Occipital lobe (tissue), 2 donors: ENCODE data around the gene YLPM1. TPM values are rescaled to one million over a fixed set of nuclear protein-coding genes. Genes with fewer than 3 reads are reported as not detected.
A peak's percentile ranks its signal among the peaks of the same experiment; 100 is the strongest.

ENCODE experiments used
- DNase-seq: peaks from one replicate; lab custom pipeline; 2025; lab: John Stamatoyannopoulos, UW
- total RNA-seq: library from RNA; depleted of rRNA; stranded (reverse); fragments of >200 nt; gene quantifications from one replicate; pipeline ENCODE4 v1.2.3, GENCODE V29; 2014

YLPM1 gene
- total RNA-seq, 1 donor from 2014 or later = 79.4 TPM

DNA sequence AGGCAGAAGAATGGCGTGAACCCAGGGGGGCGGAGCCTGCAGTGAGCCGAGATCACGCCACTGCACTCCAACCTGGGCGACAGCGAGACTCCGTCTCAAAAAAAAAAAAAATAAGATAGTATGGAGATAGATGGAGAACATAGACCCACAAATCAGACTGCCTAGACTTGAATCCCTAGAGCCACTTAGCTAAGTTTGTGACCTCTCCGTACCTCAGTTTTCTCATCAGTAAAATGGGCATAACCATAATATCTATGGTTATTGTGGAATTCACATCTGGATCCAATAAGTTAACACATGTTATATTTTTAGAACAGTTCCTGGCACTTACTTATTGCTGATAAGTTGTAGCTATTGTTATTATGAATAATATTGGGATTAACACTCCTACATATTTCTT is 105.6 kb downstream of the YLPM1 start:
- no peak for DNase-seq

DNA sequence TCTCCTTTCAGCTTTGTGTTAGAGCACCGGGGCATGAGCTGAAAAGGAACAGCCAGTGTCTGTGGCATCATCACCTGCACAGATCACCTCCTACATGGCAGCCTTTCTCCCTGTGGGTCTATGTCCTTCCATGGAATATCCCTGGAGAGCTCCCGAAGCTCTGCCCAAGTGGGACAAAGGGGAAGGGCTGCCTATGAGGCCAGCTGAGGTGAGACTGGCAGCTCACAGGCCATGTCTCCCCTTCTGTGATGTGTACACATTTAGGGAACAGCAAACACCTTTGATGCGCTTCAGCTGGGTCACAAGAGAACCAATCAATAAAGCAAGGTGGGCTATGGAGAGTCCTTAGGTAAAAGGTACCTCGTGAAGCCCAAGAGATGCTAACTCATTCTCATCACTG is 108.7 kb downstream of the YLPM1 start:
- no peak for DNase-seq

DNA sequence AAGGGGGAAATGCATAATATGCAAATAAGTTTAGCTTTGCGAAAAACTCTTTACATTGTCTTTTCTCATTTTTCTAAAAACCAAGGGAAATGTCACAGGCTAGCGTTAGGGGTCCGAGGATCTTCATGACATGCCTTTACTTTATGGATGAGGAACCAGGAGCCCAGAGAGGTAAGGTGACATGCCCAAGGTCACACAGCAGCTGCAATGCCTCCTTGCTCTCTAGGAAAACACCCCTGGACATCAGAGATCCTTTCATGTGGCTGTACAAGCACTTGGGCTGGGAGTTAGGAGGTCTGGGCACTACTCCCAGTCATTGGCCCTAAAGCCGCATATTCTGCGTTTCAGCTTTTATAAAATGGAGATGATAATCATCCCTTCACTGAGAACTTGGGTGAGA is 112.1 kb downstream of the YLPM1 start:
- DNase-seq = no peak

DNA sequence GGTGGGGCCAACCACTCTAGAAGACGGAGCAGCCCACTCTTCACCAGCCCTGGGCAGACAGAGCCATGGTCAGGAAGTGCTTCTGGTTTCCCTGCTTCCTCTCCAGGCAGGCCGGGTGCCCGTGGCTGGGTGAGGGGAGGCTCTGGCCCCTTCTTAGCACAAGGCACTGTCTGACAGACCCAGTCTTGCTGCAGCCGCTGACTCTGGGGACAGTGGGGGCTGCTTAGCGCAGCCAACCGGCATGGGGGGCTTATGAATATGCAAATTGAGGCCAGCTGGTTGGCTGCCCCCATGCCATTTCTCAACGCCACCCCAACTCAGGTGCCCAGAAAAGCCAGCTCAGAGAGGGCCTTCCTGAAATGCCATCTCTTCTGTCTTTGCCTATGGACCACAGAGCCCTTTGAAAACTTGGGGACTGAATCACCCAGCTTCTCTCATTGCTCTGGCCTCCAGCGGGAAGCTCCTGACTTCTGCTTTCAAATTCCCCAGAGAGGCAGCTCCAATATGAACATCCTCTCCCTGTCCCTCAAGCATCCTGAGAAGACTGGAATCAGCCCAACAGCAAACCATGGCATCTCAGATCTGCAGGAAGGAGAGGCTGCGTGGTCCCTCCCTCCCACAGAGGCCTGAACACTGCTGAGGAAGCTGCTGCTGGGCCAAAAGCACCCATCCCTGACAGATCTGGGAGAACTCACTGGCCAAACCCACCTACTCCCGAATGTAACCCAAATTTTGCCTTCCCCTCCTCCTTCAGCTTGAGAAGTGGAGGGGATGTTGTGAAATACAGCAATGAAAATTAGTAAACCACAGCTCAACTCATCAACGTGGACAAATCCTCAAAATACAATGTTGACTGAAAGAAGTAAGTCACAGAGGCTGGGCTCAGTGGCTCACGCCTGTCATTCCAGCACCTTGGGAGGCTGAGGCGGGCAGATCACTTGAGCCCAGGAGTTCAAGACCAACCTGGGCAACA is 113.1 kb downstream of the YLPM1 start, which contains the start of gene PROX2:
TSS of gene PROX2 (minus strand) at position 205 of the 973 bp plus-strand sequence. CDS start 12,311 bp downstream, outside the sequence.
- no peak for DNase-seq

DNA sequence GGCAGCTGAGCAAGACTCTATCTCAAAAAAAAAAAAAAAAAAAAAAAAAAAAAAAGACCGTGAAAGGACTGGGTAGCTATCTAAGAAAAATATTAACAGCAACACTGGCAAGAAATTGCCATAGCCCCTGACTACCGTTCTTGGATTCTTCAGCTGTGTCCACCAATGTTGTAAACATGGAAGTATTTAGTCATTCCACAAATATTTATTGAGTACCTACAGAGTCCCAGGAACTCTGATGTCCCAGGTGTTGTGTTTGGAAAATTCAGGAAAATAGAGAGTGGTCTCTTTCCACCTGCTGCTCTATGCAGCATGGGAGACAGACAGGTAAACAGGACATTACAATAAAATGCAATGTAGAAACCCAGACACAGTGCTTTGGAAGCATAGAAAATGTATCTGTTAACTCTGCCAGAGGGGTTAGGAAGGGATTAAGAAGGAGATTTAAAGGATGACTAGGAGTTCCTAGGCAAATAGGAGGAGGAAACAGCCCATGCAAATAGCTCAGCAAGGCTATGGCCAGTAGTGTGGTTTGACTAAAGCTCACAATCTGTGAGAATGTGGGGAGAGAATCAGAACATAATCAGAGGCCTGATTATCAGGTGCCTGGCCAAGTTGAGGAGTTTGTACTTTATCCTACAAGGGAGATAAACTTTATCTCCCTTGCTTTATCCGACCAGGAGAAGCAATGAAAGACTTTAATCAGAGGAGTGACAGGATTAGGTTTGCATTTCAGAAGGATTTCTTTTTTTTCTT is 116.5 kb downstream of the YLPM1 start:
- DNase-seq = no peak

DNA sequence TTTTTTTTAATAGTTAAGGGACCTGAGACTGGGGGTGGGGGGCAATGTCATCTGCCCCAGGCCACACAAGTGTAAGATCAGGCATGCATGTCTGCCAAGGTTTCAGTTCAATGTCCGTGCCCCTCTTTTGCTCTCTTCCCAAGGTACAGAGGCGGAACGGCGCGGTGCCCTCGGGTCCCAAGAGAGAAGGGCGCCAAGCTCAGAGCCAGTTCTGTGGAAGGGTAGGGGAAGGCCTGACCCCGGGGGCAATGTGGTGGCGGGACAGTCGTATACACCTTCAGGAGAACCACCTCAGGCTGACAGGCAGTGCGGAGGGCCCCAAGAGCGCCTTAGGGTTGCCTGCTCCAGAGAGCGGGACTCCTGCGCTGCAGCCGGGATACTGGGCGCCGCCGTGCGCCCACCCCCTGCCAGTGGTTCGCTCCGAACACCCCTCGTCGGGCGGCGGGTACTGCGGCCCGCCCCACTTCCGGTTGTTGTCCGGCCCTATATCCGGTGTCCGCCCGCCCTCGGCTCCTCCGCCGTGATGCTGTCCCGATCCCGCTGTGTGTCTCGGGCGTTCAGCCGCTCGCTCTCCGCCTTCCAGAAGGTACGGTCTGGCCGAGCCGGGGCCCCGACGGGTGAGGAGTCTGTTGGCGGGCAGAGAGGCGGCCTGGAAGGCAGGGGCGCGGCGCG is 118.5 kb downstream of the YLPM1 start, which contains the start of gene DLST:
TSS of gene DLST (plus strand) at position 486 of the 672 bp plus-strand sequence. CDS start at position 524, 38 bp downstream.
- peak; percentile 76 for DNase-seq

DNA sequence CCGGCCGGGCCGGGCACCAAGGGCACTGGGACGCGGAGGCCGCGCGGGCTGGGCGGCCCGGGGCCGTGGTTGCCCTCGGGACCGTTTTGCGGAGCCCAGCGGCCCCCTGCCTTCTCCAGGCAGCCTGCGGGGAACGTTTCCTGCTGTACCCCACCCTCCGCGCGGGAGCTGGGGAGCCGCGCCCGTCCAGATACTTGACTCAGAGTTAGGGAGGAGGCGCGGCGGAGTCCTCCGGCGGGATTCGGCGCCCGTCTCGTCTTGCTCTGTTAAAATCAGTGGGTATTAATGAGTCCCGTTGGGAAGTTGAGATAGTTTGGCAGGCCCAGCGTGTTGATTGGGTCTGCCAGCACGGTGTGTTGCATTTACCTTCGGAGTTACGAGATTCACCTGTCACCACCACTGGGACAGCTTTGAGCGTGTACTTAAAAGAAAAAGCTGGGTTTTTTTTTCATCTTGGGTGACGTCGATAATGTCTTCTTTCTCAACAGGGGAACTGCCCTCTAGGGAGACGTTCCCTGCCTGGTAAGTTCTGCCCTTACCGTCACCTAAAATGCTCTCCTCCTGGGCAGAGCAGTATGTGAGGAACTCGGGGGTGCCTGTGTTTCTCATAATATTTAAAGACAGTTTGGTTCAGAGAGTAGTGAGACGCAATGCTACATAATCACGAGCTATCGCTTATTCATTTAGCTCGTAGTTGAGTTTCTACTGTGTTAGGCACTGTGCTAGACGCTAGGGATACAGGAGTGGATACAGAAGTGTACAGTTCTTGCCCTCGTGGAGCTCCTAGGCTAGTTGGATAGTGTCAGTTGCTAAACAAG is 119.2 kb downstream of the YLPM1 start:
- peak; percentile 41 for DNase-seq

Other genes starting within 250 kb of the YLPM1 start
- 0.94 TPM for gene LTBP2, start 151.1 kb upstream of the YLPM1 start, total RNA-seq
- 53.2 TPM for gene AREL1, start 50.2 kb upstream of the YLPM1 start, total RNA-seq
- gene FCF1, start 50.2 kb upstream of the YLPM1 start, total RNA-seq = 15.6 TPM
- gene PROX2, start 112.8 kb downstream of the YLPM1 start, total RNA-seq = not detected
- 35.6 TPM for gene DLST, start 118.6 kb downstream of the YLPM1 start, total RNA-seq
- 26.5 TPM for gene RPS6KL1, start 159.9 kb downstream of the YLPM1 start, total RNA-seq
- gene PGF, start 192.3 kb downstream of the YLPM1 start, total RNA-seq = 2.0 TPM
- gene EIF2B2, start 239.6 kb downstream of the YLPM1 start, total RNA-seq = 20.3 TPM